ENCODE data around the gene PPTC7.

PPTC7 gene

DNA sequence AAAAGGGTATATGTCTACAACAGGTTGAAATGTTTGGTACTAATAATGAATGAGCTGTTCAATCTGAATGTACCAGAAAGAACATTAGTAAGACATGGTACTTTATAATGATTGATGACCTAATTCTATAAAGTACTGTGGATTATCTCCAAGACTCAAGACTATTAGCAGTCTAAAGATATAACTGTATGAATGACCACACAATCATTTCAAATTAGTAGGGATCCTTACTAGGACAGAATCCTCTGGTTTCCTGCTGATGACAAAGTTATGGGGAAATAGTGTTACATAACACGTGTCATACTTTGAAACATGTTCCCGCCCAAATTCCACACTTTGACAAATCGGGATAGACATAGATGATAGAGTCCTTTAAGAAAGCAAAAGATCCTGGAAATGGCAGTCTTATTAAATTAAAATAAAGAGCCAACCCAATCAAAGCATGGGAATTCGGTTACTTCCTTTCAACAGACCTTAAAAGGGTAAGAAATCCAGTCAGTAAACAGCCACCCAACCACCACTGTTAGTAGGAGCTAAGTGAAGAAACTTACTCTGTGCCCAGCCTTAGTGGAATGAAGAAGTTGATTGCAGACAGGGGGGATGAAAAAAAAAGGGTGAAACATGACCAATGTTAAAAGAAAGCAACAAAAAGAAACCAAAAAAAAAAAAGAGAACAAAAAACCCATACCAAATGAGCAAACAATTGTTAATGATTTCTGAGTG lies 84.0 kb downstream of the PPTC7 start:
- Histone ChIP-seq H2AFZ (ENCODE audit: low read depth, low read length) (no peak overlapping the region), H3K27ac (ENCODE audit: low read length) (no peak overlapping the region), H3K9ac (ENCODE audit: low read length) (no peak overlapping the region), H3K4me1 (ENCODE audit: low read length) (peaks cover 18% of the 10 kb centered on the region), H3K4me3 (ENCODE audit: low read length) (no peak overlapping the region), H3K36me3 (replicated peaks; ENCODE audit: low read depth, low read length) (peaks cover 27% of the 10 kb centered on the region), H3K9me3 (ENCODE audit: insufficient read depth, low read length) (no peaks in the 10 kb centered on the region), H3K27me3 (ENCODE audit: low read depth, low read length) (no peaks in the 10 kb centered on the region), H4K20me1 (ENCODE audit: insufficient read depth, low read length) (no peaks in the 10 kb centered on the region), H3K4me2 (ENCODE audit: low read length) (no peak overlapping the region), H3K79me2 (ENCODE audit: low read length) (peaks cover 40% of the 10 kb centered on the region)
- no peak for TF ChIP-seq EZH2phosphoT487 (IDR thresholded peaks at IDR 0.05; ENCODE audit: low read depth)
- TF ChIP-seq, protein P1, sequence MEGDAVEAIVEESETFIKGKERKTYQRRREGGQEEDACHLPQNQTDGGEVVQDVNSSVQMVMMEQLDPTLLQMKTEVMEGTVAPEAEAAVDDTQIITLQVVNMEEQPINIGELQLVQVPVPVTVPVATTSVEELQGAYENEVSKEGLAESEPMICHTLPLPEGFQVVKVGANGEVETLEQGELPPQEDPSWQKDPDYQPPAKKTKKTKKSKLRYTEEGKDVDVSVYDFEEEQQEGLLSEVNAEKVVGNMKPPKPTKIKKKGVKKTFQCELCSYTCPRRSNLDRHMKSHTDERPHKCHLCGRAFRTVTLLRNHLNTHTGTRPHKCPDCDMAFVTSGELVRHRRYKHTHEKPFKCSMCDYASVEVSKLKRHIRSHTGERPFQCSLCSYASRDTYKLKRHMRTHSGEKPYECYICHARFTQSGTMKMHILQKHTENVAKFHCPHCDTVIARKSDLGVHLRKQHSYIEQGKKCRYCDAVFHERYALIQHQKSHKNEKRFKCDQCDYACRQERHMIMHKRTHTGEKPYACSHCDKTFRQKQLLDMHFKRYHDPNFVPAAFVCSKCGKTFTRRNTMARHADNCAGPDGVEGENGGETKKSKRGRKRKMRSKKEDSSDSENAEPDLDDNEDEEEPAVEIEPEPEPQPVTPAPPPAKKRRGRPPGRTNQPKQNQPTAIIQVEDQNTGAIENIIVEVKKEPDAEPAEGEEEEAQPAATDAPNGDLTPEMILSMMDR (IDR thresholded peaks at IDR 0.05; ENCODE audit: low read depth, low read length), result no peak
